HG03460 (cell line): ENCODE measurements around the gene GNA14.
"Not testable (repeated sequence)": the region's sequence is repeated elsewhere in the genome, so short reads cannot be mapped to it uniquely, and the experiment has no call there.

Source experiments
- ATAC-seq: cut with Tn5 transposase; IDR thresholded peaks from one replicate; pipeline ENCODE4 v1.9.1; 2021; ENCODE audit not compliant: unreplicated experiment

GNA14 gene

GRCh38 chr9:77648234-77649108 lies at the start of gene GNA14:
GNA14 (minus strand) TSS chr9:77648322; CDS start chr9:77647793, 529 bp downstream.
- no peak for ATAC-seq

DNA sequence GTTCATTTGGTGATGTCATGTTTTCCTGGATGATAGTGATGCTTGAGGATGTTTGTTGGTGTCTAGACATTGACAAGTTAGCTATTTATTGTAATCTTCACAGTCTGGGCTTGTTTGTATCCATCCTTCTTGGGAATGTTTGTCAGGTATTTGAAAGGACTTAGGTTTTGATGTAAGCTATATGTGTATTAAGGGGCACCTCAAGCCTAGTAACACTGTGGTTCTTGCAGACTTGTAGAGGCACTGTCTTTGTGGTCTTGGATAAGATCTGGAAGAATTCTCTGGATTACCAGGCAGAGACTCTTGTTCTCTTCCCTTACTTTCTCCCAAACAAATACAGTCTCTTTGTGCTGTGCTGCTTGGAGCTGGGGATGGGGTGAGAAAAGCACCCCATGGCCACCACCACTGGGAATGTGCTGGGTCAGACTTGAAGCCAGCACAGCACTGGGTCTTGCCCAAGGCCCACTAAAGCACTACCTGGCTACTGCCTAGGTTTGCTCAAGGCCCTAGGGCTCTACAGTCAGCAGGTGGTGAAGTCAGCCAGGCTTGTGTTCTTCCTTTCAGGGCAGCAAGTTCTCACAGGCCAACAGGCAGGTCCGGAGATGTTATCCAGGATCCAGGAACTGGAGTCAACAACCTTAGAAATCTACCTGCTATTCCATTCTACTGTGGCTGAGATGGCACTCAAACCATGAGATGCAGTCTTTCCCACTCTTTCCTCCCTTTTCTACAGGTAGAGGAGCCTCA lies 49.3 kb upstream of the GNA14 start:
- ATAC-seq = no peak

- not testable (repeated sequence) for ATAC-seq
These were observed 42.6 kb upstream of the GNA14 start for GRCh38 chr9:77690723-77691122.

DNA sequence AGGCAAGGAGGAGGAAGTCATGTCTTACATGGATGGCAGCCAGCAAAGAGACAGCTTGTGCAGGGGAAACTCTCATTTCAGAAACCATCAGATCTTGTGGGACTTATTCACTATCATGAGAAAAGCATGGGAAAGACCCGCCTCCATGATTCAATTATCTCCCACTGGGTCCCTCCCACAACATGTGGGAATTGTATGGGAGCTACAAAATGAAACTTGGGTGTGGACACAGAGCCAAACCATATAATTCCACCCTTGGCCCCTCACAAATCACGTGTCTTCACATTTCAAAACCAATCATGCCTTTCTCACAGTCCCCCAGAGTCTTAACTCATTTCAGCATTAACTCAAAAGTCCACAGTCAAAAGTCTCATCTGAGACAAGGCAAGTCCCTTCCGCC lies 42.0 kb upstream of the GNA14 start:
- ATAC-seq = not testable (repeated sequence)

GRCh38 chr9:77687737-77688136 lies 39.6 kb upstream of the GNA14 start:
- not testable (repeated sequence) for ATAC-seq

GRCh38 chr9:77680581-77680980 lies 32.5 kb upstream of the GNA14 start:
- no peak for ATAC-seq

DNA sequence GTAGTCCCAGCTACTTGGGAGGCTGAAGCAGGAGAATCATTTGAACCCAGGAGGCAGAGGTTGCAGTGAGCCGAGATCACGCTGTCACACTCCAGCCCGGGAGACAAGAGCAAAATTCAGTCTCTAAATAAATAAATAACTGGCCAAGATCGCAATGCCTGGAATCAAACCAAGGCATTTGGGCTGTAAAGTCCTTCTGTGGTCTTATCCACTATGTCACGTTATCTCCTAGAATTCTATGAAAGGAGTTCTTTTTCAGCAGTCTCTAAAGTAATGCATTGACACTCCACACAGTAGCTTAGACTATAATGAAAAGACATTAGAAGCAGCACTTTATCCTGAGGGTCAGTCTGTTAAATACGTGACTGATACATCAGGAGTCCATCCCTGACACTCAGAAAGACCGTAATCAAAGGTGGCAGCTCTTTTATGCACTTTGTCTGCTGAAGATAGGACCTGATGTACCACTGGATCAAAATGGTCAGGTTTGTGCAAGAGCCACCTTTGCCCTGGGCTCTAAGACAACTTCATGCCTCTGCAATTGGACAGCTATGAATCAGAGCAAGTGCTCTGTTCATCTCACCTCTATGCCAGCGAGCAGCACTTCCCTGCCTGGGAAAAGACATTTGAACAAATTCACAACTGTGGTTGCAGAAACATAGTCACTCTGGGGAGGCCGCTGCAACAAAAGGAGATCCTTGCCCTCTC lies 31.7 kb upstream of the GNA14 start:
- ATAC-seq = no peak

- no peak for ATAC-seq
These were observed 31.0 kb upstream of the GNA14 start for GRCh38 chr9:77679088-77679487.

DNA sequence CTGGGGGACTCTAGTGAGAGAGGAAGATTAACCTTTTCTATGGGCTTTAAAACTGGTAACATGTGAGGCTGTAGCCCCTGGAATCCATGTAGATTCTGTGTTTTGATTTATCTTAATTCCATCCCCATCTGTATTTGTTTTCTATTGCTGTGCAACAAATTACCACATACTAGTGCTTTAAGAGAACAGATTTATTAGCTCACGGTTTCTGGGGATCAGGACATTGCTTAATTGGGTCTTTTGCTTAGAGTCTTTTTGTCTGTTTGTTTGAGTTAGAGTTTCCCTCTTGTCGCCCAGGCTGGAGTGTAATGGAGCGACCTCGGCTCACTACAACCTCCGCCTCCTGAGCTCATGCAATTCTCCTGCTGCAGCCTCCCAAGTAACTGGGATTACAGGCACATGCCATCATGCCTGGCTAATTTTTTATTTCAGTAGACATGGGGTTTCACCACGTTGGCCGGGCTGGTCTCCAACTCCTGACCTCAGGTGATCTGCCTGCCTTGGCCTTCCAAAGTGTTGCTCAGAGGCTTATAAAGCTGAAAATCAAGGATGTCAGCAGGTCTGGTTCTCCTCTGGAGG lies 29.9 kb upstream of the GNA14 start:
- no peak for ATAC-seq

DNA sequence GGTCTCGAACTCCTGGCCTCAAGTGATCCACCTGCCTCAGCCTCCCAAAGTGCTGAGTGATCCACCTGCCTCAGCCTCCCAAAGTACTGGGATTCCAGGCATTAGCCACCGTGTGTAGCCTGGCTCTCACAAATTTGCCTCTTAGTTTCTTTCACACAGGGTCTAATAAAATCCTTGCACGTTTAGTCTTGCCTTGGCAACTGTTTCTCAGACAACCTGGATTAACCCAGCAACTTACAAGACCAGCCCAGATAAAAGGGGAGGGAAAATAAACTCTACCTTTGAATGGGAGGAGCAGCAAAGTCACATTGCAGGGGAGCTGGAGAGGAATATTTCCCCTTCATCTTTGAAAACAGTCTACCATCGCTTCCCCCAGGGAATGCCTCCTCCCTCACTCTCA lies 29.3 kb upstream of the GNA14 start:
- ATAC-seq = no peak

DNA sequence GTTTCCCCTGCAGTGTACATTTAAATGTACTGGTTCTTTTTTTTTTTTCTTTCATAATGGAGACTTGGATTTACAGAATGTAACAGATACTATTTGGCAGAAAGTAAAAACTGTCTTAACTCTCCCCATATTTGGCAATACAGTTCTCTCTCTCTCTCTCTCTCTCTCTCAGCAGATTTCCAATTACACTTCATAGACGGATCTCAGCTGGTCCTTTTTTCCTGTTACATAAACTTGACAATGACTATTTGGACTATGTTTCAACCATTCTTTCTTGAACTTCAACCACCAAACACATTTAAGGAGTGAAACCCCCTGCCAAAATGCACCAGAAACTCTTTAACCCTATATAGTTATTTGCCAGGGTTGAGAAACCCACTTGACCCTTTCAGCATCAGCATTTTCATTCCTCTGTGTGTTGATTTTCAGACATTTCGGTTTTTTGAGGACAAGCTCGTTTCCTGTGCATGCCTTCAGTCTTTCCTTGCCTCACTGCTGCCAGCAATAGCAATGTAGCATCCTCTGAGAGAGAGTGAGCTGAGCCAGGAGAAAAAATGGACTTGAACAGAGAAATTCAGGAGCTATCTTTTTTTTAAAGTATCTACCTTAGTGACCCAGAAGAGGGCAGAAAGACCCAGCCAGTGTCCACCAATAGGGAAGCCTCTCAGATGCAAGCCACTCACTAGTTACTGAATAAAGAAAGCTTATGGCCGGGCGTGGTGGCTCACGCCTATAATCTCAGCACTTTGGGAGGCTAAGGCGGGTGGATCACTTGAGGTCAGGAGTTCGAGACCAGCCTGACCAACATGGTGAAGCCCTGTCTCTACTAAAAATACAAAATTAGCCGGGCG lies 26.0 kb upstream of the GNA14 start:
- no peak for ATAC-seq

- ATAC-seq = no peak
These were observed 24.1 kb upstream of the GNA14 start for GRCh38 chr9:77672183-77672582.

DNA sequence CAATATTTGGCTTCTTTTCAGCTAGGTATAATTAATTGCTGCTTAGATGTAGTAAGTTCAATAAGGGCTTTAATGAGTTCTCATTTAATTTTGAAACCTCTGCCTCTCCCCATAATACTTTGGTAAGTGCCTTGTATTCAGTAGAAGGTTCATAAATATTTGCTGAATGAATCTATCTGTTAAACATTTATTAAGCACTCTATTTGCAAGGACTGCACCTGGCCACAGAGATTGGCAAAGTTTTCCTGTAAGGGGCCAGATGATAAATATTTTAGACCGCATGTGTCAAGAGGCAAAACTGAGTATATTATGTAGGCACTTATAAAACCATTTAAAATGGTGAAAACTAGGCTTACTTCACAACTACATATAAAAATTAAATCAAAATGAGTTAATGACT lies 19.0 kb upstream of the GNA14 start:
- no peak for ATAC-seq

GRCh38 chr9:77663754-77664153 lies 15.6 kb upstream of the GNA14 start:
- ATAC-seq = no peak

- ATAC-seq = no peak
These were observed 13.5 kb upstream of the GNA14 start for GRCh38 chr9:77661566-77662085.

DNA sequence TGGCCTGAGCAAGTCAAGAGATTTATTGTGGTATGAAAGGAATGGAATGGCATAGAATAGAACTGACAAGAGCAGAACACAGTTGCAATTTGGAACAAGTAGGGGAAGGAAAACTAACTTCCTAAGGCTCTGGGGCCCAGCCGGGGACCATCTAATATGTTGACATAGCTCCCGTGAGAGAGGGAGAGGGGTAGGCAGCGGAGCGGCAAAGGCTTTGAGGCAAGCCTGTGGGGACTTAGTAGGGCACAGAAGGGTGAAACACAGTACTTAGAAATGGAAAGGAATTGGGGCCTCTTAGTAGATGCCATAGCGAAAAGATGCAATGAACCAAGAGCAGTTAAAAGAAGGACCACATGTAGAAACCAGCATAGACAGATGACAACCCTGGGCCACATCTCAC lies 11.8 kb upstream of the GNA14 start:
- no peak for ATAC-seq

GRCh38 chr9:77651203-77651602 lies 3.1 kb upstream of the GNA14 start:
- no peak for ATAC-seq

GRCh38 chr9:77649109-77649812 lies 1.1 kb upstream of the GNA14 start:
- ATAC-seq = no peak
